GM19467 (cell line): Measurements from ENCODE around the gene PPP2R3C.
"Not testable (repeated sequence)": the region's sequence is repeated elsewhere in the genome, so short reads cannot be mapped to it uniquely, and the experiment has no call there.

Source experiments
- ATAC-seq: cut with Tn5 transposase; IDR thresholded peaks from one replicate; pipeline ENCODE4 v1.9.1; 2021; ENCODE audit warnings: mild to moderate bottlenecking, moderate library complexity; ENCODE audit not compliant: unreplicated experiment

PPP2R3C gene

DNA sequence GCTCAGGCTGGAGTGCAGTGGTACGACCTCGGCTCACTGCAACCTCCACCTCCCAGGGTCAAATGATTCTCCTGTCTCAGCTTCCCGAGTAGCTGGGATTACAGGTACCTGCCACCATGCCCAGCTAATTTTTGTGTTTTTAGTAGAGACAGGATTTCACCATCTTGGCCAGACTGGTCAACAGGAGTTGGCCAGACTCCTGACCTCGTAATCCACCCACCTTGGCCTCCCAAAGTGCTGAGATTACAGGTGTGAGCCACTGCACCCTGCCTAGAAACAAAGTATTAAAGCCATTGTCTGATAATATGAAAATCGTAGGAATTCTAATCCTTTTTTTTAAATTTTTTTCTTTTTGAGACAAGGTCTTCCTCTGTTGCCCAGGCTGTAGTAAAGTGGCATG, 56.1 kb downstream of the PPP2R3C start:
- ATAC-seq: not testable (repeated sequence)

DNA sequence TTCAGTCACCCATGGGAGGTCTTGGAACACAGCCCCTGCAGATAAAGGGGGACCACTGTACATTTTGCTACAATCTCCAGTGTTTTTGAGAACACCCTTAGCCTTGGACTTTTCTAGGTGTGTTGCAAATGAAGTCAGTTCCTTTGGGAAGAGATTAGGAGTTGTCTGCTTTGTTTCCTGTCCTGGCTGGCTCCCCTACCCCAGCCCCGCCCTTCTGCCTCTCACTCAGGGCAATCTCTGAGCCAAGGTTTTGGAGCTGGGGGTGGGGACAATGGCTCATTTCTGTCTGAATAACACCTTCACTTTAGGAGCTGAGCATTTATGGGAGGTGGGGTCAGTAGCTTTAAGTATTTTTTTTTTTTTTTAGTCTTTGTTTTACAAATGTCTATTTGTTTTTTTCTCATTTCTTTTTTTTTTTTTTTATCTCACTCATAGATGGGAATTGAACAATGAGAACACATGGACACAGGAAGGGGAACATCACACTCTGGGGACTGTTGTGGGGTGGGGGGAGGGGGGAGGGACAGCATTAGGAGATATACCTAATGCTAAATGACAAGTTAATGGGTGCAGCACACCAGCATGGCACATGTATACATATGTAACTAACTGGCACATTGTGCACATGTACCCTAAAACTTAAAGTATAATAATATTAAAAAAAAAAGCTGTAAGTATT, 60.5 kb downstream of the PPP2R3C start:
- not testable (repeated sequence) for ATAC-seq

DNA sequence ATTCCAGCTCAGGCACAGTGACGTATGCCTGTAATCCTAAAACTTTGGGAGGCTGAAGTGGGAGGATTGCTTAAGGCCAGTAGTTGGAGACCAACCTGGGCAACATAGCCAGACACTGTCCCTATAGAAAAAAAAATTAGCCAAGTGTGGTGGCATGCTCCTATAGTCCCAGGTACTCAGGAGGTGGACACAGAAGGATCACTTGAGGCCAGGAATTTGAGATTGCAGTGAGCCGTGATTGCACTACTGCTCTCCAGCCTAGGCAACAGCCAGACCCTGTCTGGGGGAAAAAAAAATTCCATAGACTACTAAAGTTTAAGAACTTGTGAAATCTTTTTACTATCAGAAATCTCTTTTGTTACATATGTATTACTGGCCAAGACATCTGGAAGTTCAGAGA, 69.2 kb downstream of the PPP2R3C start:
- no peak for ATAC-seq

DNA sequence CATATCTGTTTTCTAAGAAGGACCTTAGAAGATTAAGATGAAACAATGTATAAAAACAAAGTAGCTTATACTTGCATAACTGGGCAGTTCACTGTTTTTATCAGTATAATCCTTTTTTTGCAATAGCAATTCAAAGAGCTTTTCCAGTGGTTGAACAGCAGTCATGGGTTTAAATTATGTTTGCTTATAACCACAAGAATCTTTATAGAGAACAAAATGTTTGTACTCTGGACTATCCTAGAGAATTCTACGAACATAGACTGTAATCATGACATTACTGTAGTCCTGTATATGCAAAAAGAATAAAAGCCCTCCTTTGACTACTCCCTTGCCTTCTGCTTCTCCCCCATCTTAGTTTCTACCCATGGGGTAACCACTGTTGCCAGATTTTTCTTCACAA, 70.0 kb downstream of the PPP2R3C start:
- no peak for ATAC-seq

DNA sequence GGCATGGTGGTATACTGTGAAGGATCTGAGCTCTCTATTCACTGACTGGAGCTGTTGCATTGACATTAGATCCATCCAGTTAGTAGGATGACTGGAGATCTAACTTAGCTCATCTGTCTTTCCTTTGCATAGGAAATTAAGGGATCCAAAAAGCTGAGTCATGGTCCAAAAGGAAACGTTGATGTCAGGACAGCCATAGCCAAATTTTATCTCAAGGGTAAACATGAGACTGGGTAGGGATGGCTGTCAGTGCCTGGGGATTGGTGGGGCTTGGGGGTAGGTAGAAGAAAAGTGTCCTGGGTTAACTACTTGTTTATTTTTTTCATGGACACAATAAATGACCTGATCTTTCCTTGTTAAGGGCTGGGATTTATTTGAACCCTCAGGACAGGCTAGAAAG, 71.1 kb downstream of the PPP2R3C start:
- ATAC-seq: no peak

DNA sequence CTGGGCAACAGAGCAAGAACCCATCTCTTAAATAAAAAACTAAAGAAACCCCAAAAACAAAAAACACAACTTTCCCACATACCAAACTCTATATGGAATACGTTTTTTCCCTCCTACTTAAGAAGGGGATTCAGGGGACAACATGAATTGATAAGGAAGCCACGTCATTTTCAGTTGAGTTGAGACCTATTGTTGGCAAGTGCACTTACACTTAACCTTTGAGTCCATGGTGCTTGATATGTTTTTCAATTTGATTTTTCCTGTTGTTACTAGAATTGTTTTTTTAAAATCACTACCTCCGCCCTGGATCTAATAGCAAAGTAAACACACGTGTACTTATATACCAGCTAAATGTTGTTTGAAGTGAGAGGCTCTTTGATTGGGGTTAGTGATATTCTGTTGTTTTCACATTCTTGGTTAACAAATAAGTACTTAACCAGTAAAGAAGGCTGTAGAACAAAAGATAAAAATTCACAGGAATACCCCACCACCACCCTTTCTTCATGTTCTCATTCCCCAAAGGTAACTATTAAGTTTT, 73.7 kb downstream of the PPP2R3C start:
- no peak for ATAC-seq

DNA sequence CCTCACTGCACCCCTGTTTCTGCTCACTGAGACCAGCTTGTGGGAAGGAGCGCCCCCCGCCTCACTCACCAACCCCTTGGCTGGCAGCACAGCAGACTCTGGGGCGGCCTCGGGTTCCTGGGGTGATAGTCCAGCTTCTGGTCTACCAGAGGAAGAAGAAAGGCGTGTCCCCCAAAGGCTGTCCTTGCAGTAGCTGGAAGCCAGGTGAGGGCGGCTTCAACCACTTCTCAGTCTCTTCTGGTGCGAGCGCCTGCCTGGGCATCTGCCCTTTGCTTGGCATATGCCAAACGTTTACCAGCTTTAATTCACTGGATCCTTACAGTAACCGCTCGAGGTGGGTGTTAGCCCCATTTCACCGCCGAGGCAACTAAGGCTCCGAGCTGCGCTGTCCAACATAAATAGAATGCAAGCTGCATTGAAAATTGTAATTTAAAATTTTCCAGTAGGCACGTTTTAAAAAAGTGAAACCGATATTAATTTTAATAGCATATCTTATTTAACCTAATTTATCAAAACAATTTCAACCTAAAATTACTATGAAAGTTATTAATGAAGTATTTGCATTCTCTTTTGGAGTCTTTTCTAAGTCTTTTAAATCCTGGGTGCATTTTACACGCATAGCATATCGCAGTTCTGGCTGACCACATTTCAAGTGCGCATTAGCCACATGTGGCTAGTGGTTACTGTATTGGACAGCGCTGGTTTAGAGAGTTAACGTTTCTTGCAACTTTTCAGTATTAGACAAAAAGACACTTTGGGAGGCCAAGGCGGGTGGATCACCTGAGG, 74.8 kb downstream of the PPP2R3C start:
- peak; percentile 14 for ATAC-seq

DNA sequence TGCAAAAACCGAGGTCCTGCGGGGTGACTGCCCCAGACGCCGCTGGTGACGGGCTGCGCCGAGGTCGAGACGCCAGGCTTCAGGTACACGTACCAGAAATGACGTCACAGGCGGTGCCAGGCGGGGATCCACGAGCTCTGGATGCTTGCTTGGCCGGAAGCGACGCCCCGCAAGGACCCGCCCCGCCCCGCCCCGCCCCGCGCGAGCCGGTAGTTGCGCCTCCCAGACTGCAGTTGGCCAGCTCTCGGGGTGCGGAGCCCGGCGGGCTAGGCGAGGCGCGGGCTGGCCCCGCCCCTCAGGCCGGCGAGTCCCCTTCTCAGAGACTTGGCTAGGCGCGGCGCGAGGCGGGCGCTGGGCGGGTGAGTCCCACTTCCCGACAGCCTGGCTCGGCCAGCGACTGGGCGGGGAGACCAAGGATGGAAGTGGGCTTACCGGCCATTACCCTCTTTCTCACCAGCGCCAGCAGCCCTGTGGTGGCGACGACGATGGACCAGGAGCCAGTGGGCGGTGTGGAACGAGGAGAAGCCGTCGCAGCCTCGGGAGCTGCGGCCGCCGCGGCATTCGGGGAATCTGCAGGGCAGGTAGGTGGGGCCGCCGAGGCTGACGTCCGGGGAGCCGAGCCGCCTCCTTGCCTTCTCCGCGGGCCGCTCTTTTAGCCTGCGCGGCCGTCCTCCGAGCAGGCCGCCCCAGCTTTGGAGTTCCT, 75.6 kb downstream of the PPP2R3C start, which contains the start of gene FAM177A1:
FAM177A1 (plus strand) TSS at position 225 of the 703 bp plus-strand sequence; CDS start at position 417, 192 bp downstream.
- peak; percentile 92 for ATAC-seq

DNA sequence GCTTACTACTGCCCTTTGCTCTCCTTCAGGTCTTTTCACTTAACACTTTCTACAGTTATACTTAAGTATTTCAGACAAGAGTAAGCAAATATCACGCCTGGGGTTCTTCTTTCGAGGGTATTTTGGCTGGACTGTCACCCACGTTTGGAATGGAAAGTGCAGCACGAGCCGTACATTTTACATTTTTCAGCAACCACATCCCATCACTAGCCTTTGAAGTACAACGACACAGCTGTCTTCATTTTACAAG, 76.1 kb downstream of the PPP2R3C start:
- no peak for ATAC-seq

DNA sequence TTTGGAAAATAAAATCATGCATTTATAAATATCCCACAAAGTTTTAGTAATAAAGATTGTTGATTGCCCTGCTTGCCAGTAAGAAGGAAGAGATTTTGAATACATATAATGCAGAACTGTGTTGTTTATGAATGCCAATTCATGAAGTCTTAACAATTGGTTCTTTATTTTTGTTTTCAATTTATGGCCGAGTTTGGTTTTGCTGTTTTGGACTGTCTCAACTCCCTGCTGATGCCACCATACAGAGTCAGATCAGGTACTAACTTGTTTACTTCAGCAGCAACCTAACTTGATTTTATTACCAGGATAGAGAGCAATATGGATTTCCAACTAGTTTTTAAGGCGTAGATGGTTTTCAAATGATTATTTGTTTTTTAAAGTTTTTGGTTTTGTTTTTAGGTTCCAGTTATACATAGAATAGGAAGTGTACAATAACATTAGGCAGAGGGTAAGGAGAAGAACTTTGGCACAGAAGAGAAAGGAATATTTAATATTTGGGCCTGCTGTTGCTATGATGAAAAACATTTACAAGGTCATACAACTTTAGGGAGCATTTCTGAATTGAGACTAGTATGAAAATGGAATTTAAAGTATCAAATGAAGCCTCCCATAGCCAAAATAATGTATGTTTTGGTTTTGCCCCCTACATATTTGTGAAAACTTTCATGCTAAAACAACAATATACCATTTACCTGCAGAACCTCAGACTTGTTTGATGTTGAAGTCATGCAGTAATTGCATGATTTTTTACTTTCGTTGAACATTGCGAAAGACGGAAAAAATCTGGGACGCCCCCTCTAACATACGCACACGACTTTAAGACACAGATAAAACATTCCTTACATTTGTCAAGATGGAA, 76.6 kb downstream of the PPP2R3C start:
- ATAC-seq: no peak

DNA sequence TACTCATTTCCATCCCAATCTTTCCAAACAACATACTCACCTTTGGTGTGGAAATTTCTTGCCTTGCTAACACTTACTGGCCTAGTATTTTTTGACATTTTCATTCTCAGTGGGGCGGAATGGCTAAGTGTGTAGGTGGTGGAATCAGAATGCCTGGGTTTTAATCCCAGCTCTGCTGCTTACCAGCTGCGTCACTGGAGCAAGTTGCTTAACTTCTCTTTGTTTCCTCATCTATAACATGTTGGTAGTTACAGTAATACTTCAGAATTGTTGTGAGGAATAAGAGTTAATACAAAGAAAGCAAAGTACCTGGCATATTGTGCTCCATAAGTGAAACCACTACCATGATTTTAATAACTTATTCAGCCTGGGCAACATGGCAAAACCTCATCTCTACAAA, 78.7 kb downstream of the PPP2R3C start:
- no peak for ATAC-seq

DNA sequence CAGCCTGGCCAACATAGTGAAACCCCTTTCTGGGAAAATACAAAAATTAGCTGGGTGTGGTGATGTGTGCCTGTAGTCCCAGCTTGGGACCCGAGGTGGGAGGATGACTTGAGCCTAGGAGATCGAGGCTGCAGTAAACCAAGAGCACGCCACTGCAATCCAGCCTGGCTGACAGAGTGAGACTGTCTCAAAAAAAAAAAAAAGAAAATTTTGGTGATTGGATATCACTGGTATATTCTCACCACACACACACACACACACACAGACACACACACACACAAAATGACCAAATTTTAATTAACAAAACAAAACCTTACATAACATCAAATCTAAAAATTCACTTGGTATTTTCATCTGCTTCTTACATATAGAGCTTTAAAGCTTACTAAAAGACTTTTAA, 79.2 kb downstream of the PPP2R3C start:
- ATAC-seq: no peak

DNA sequence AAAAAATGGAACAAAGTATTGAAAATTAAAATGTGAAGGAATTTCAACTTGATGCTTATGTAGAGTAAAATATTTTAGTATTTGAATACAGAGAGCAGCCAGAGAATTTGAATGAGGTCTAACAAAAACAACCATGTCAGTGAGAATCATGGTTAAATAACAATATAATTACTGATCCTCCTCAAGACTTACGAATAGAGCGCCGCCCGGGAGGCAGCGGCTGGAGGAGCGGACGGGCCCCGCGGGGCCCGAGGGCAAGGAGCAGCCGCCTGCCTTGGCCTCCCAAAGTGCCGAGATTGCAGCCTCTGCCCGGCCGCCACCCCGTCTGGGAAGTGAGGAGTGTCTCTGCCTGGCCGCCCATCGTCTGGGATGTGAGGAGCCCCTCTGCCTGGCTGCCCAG, 83.5 kb downstream of the PPP2R3C start:
- not testable (repeated sequence) for ATAC-seq
